H1 (cell line): ENCODE measurements around the gene MINDY1. TPM values are rescaled to one million over a fixed set of nuclear protein-coding genes. Genes with fewer than 3 reads are reported as not detected.

Experiments used
- CBX8 ChIP-seq: fragments of 300-800, 300-1000 bp; sonication (generic); IDR thresholded peaks from 2 replicates; pipeline ENCODE4 v1.7.1; 2016; ENCODE audit warnings: low read depth, low read length, borderline replicate concordance
- CHD2 ChIP-seq: IDR thresholded peaks from 2 replicates; pipeline ENCODE4 v1.6.1; 2012; ENCODE audit warnings: low read length, improper control_type of control experiment
- CHD7 ChIP-seq: fragments of 300-600 bp; sonication (generic); IDR thresholded peaks from 2 replicates; pipeline ENCODE4 v1.7.1; 2012; ENCODE audit warnings: low read length, moderate library complexity, mild to moderate bottlenecking, inconsistent platforms; ENCODE audit not compliant: insufficient replicate concordance
- CTBP2 ChIP-seq: IDR thresholded peaks from 2 replicates; pipeline ENCODE4 v1.7.0; 2011; ENCODE audit warnings: borderline replicate concordance, mild to moderate bottlenecking, moderate library complexity, mixed read lengths, low read length; ENCODE audit not compliant: insufficient read depth, insufficient read length
- GTF2F1 ChIP-seq: IDR thresholded peaks from 2 replicates; pipeline ENCODE4 v1.6.1; 2012; ENCODE audit warnings: low read depth, low read length, improper control_type of control experiment, borderline replicate concordance
- MAX ChIP-seq: IDR thresholded peaks from 2 replicates; pipeline ENCODE4 v1.6.1; 2012; ENCODE audit warnings: inconsistent platforms
- PHF8 ChIP-seq: fragments of 200-600 bp; sonication (generic); conservative IDR thresholded peaks from 2 replicates; pipeline ENCODE4 v1.7.1; 2012; ENCODE audit warnings: low read depth, mild to moderate bottlenecking, inconsistent platforms, low read length, moderate library complexity
- POLR2A ChIP-seq, 2 experiments: IDR thresholded peaks; 1 replicate in 1 of 2; 2 replicates in 1 of 2; pipeline ENCODE4 v1.6.1; 2011; ENCODE audit warnings: low read depth in 2 of 2, low read length in 2 of 2, mild to moderate bottlenecking in 2 of 2; ENCODE audit errors: control extremely low read depth in 1 of 2
- RXRA ChIP-seq: IDR thresholded peaks from 2 replicates; pipeline ENCODE4 v1.6.1; 2011; ENCODE audit warnings: low read depth, mild to moderate bottlenecking, low read length, moderate library complexity; ENCODE audit not compliant: insufficient read depth
- SIX5 ChIP-seq: IDR thresholded peaks from 2 replicates; pipeline ENCODE4 v1.6.1; 2011; ENCODE audit warnings: mild to moderate bottlenecking, low read depth, low read length
- SP1 ChIP-seq: IDR thresholded peaks from 2 replicates; pipeline ENCODE4 v1.6.1; 2011; ENCODE audit warnings: low read depth, low read length
- SP2 ChIP-seq: IDR thresholded peaks from 2 replicates; pipeline ENCODE4 v1.6.1; 2012; ENCODE audit warnings: mild to moderate bottlenecking, low read length, inconsistent platforms
- ZNF274 ChIP-seq: IDR thresholded peaks from 2 replicates; pipeline ENCODE4 v1.7.0; 2012; ENCODE audit warnings: low read length, borderline replicate concordance; ENCODE audit errors: extremely low read depth
- polyA plus RNA-seq, 7 experiments: library from polyadenylated mRNA; depleted of rRNA in 3 of 7; stranded (reverse) in 5 of 7; unstranded in 2 of 7; fragments of >200 nt in 5 of 7; fragments of 200-250 nt in 2 of 7; gene quantifications; 1 replicate in 5 of 7; 2 replicates in 1 of 7; 4 replicates in 1 of 7; pipeline versions ENCODE4 v1.2.1 to v1.2.3, GENCODE V29; 2011 to 2013; ENCODE audit warnings: missing spikeins in 2 of 7, mixed read lengths in 2 of 7
- total RNA-seq: library from RNA; stranded (reverse); fragmentation: NEBNext Ultra II Directional; extraction: Animal tissue kit (Norgen Biotek cat#: 25700); gene quantifications from 2 replicates; pipeline ENCODE4 v1.2.1, GENCODE V29; 2021

Gene MINDY1
- total and polyA plus RNA-seq, 2 of the 8 experiments (the other 6 are each of a cell fraction or from before 2014, with no cell fraction given): 10.3 to 11.4 TPM

- no peak for TF ChIP-seq CHD7
- TF ChIP-seq MAX: no peak
- no peak for TF ChIP-seq SIX5
- no peak for TF ChIP-seq CHD2
- TF ChIP-seq GTF2F1: no peak
- TF ChIP-seq SP2: no peak
- no peak for TF ChIP-seq PHF8
- TF ChIP-seq CBX8: no peak
- no peak for TF ChIP-seq CTBP2
- TF ChIP-seq POLR2A (IDR thresholded peaks at IDR 0.05; ENCODE audit: control extremely low read depth in 1 of 2, low read depth in 2 of 2, low read length in 2 of 2): no peak
- TF ChIP-seq RXRA: no peak
- TF ChIP-seq SP1: no peak
- no peak for TF ChIP-seq ZNF274
Measured at GRCh38 chr1:151003180-151003579, 3.5 kb downstream of the MINDY1 start (continued).
